RWPE2 (cell line): Measurements from ENCODE around the gene PDE4D.

Experiments used
- ATAC-seq: fragments of 200-7000 bp; cut with Tn5 transposase; 3 replicates; pipeline ENCODE4 v1.9.1; 2021; ENCODE audit warnings: low read depth
- DNase-seq: peaks from one replicate; pipeline ENCODE4 v3.0.0-alpha.2; 2020; ENCODE audit warnings: low spot score
- H3K27ac ChIP-seq: fragments of 450-650 bp; 2 replicates; pipeline ENCODE4 v1.5.1; 2017; ENCODE audit warnings: mild to moderate bottlenecking; ENCODE audit not compliant: poor library complexity, severe bottlenecking
- H3K27me3 ChIP-seq: fragments of 250-450 bp; sonication (Bioruptor Pico); 2 replicates; pipeline ENCODE4 v1.5.1; 2021; ENCODE audit warnings: mild to moderate bottlenecking, moderate library complexity; ENCODE audit not compliant: insufficient read depth, poor library complexity, severe bottlenecking
- H3K36me3 ChIP-seq: fragments of 250-450 bp; sonication (Bioruptor Pico); 2 replicates; pipeline ENCODE4 v1.5.1; 2020; ENCODE audit warnings: low read depth, mild to moderate bottlenecking, moderate library complexity
- H3K4me1 ChIP-seq: fragments of 250-450 bp; sonication (Bioruptor Pico); 2 replicates; pipeline ENCODE4 v1.5.1; 2021; ENCODE audit warnings: mild to moderate bottlenecking, moderate library complexity; ENCODE audit not compliant: insufficient read depth, poor library complexity, severe bottlenecking
- H3K4me3 ChIP-seq: fragments of 250-450 bp; sonication (Bioruptor Pico); 2 replicates; pipeline ENCODE4 v1.5.1; 2021; ENCODE audit warnings: mild to moderate bottlenecking, moderate library complexity; ENCODE audit not compliant: severe bottlenecking
- H3K9me3 ChIP-seq: fragments of 250-450 bp; sonication (Bioruptor Pico); 2 replicates; pipeline ENCODE4 v1.5.1; 2021; ENCODE audit warnings: mild to moderate bottlenecking, moderate library complexity; ENCODE audit not compliant: severe bottlenecking
- CTCF ChIP-seq: fragments of 450-650 bp; IDR thresholded peaks from one replicate; pipeline ENCODE4 v1.5.1; 2017; ENCODE audit warnings: mild to moderate bottlenecking, moderate library complexity; ENCODE audit not compliant: poor library complexity, severe bottlenecking

The PDE4D gene

DNA sequence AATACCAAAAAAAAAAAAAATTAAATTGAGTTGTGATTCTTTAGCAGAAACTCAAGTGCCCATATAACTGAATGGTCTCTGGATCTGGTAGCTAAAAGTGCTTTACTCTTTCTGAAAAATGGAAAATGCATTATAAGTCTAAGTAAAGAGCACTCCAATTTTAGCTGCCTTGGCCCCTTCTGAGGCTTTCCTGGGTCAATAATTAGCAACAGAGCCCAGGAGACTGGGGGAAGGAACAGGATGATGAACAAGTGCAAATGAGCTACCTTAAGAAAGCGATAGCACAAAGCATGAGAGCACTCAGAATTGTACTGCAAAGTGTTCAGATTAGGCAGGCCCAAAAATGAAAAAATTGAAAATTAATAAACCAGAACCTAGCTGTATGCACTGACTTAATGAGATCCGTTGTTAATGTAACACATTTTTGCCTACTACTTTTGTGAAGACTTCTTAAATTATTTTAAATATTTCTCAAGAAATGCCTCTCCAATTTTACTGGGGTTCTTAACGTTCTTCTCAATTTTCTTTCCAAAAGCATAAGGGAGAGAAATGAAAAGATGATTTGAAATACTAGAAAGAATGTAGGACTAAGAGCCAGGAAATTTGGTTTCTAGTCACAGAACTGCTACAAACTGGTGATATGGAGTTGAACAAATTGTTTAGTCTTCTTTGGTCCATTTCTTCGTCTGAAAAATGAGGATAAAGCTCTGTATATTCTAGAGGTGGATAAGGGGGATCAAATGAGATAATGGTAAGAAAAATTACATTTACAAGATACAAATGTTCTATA is 566.1 kb downstream of the PDE4D start:
- no peak overlapping the region for H3K4me3 ChIP-seq
- ATAC-seq (no peak), DNase-seq (no peak)
- no peaks in the 10 kb centered on the region for H3K9me3 ChIP-seq
- no peak overlapping the region for H3K27ac ChIP-seq
- TF ChIP-seq CTCF, result no peak
- no peaks in the 10 kb centered on the region for H3K36me3 ChIP-seq
- no peaks in the 10 kb centered on the region for H3K4me1 ChIP-seq
- no peaks in the 10 kb centered on the region for H3K27me3 ChIP-seq

- H3K36me3 ChIP-seq, result no peaks in the 10 kb centered on the region
- H3K9me3 ChIP-seq, result no peaks in the 10 kb centered on the region
- TF ChIP-seq CTCF, result no peak
- ATAC-seq (no peak), DNase-seq (no peak)
- H3K4me1 ChIP-seq, result no peaks in the 10 kb centered on the region
- no peaks in the 10 kb centered on the region for H3K27me3 ChIP-seq
- no peak overlapping the region for H3K27ac ChIP-seq
- no peak overlapping the region for H3K4me3 ChIP-seq
Measured at GRCh38 chr5:59326596-59326995, 566.9 kb downstream of the PDE4D start.

- DNase-seq (no peak), ATAC-seq (no peak)
- H3K9me3 ChIP-seq, result no peaks in the 10 kb centered on the region
- no peak overlapping the region for H3K4me3 ChIP-seq
- H3K27ac ChIP-seq, result no peak overlapping the region
- H3K27me3 ChIP-seq, result no peaks in the 10 kb centered on the region
- no peak for TF ChIP-seq CTCF
- no peaks in the 10 kb centered on the region for H3K36me3 ChIP-seq
- H3K4me1 ChIP-seq, result no peaks in the 10 kb centered on the region
Measured at GRCh38 chr5:59325070-59325469, 568.5 kb downstream of the PDE4D start.

GRCh38 chr5:59322894-59323293 is 570.6 kb downstream of the PDE4D start:
- DNase-seq (no peak), ATAC-seq (no peak)
- H3K4me1 ChIP-seq, result no peaks in the 10 kb centered on the region

More at GRCh38 chr5:59322894-59323293, 570.6 kb downstream of the PDE4D start:
- Histone ChIP-seq H3K4me3 (no peak overlapping the region), H3K27me3 (no peaks in the 10 kb centered on the region), H3K27ac (no peak overlapping the region), H3K9me3 (no peaks in the 10 kb centered on the region), H3K36me3 (no peaks in the 10 kb centered on the region)
- TF ChIP-seq CTCF, result no peak
